Activated CD4-positive, alpha-beta memory T cell treated with anti-CD3 and anti-CD28 coated beads for 36 hours (primary cell): Measurements from ENCODE around the gene CHST8. TPM values are rescaled to one million over a fixed set of nuclear protein-coding genes. Genes with fewer than 3 reads are reported as not detected.

Source experiments
- CTCF ChIA-PET: fragments of 350-600 bp; sonication (Branson Sonifier 250); formaldehyde crosslinking; loops from one replicate; lab custom pipeline; 2021; ENCODE audit warnings: antibody characterized with exemption, inconsistent platforms; lab: Charles Lee
- POLR2A ChIA-PET: fragments of 350-600 bp; sonication (Branson Sonifier 250); formaldehyde crosslinking; loops from one replicate; lab custom pipeline; 2021; ENCODE audit warnings: antibody characterized with exemption; lab: Charles Lee
- DNase-seq: peaks from one replicate; pipeline ENCODE4 v3.0.0-alpha.2; 2020
- H3K27ac Mint-ChIP-seq: one replicate; pipeline ENCODE4 v1.8.0; 2021; ENCODE audit warnings: mixed read lengths
- H3K27me3 Mint-ChIP-seq: one replicate; pipeline ENCODE4 v1.8.0; 2021; ENCODE audit warnings: mixed read lengths
- H3K36me3 Mint-ChIP-seq: one replicate; pipeline ENCODE4 v1.8.0; 2021; ENCODE audit warnings: mixed read lengths
- H3K4me1 Mint-ChIP-seq: one replicate; pipeline ENCODE4 v1.8.0; 2021; ENCODE audit warnings: low read depth, mixed read lengths
- H3K4me3 Mint-ChIP-seq: one replicate; pipeline ENCODE4 v1.8.0; 2021; ENCODE audit warnings: mild to moderate bottlenecking, mixed read lengths
- H3K9me3 Mint-ChIP-seq: one replicate; pipeline ENCODE4 v1.8.0; 2021; ENCODE audit warnings: mixed read lengths
- intact Hi-C: fragments of 100-400 bp; cut with micrococcal nuclease; formaldehyde crosslinking; loops from one replicate; pipeline ENCODE4 v1.15.1; 2023
- total RNA-seq, 2 experiments: library from RNA; stranded (reverse); gene quantifications; one replicate each; pipeline ENCODE4 v1.2.3, GENCODE V29; 2021

CHST8 gene
- total RNA-seq, 2 experiments from 2014 or later: not detected

DNA sequence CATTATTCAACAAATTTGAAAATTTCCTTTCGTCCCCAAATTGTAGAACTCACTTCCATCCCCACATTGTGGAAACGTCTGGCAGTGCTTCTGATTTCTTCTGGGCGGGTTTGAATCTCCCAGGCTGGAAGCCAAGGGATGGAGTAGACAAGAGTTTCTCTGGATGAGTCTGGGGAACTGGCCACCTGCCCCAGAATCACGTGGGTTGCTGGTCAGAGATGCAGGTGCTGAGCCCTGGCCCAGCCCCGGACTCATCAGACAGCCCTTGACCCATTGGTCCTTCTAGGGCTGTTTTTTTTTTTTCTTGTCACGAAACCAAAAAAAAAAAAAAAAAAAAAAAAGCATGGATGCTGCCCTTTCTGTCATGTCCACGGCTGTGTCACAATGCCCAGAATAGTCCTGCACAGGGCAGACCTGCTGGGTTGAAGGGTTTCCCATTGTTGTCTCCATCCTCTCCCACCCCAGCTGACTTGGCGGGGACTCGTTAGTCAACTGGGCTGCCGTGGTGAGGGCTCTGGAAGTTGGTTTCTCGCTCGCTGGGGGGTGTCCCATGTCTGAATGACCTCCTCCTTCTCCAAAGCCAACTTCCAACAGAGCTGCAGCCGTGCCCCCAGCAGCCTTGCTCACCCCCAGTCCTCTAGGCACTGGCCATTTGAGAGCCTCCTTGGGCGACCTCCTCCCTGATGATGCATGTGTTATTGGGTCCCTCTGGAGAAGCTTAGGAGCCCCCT lies 12.8 kb downstream of the CHST8 start:
- H3K27ac Mint-ChIP-seq: no peak overlapping the region
- no peaks in the 10 kb centered on the region for H3K4me1 Mint-ChIP-seq
- POLR2A ChIA-PET: no interaction called here
- H3K4me3 Mint-ChIP-seq: no peak overlapping the region
- DNase-seq: no peak
- H3K27me3 Mint-ChIP-seq: peaks cover 17% of the 10 kb centered on the region
- no peaks in the 10 kb centered on the region for H3K36me3 Mint-ChIP-seq
- CTCF ChIA-PET: interaction anchor here (1.2 kb wide), 1 partner anchor 144 kb away, joined by 4 read pairs; no protein-coding TSS in a partner anchor
- intact Hi-C loops: no loop called here
- H3K9me3 Mint-ChIP-seq: peaks cover 2% of the 10 kb centered on the region

GRCh38 chr19:33638167-33639034 lies 16.6 kb downstream of the CHST8 start:
- no peaks in the 10 kb centered on the region for H3K4me1 Mint-ChIP-seq
- H3K4me3 Mint-ChIP-seq: no peak overlapping the region
- DNase-seq: no peak
- peaks cover 2% of the 10 kb centered on the region for H3K9me3 Mint-ChIP-seq
- ChIA-PET CTCF (no interaction called here), POLR2A (no interaction called here)
- intact Hi-C loops: no loop called here
- peaks cover 14% of the 10 kb centered on the region for H3K27me3 Mint-ChIP-seq
- H3K27ac Mint-ChIP-seq: no peak overlapping the region
- no peaks in the 10 kb centered on the region for H3K36me3 Mint-ChIP-seq

- H3K4me3 Mint-ChIP-seq: no peak overlapping the region
- peaks cover 14% of the 10 kb centered on the region for H3K27me3 Mint-ChIP-seq
- DNase-seq: no peak
- H3K27ac Mint-ChIP-seq: no peak overlapping the region
- intact Hi-C loops: no loop called here
- POLR2A ChIA-PET: no interaction called here
- CTCF ChIA-PET: no interaction called here
- no peaks in the 10 kb centered on the region for H3K36me3 Mint-ChIP-seq
- H3K9me3 Mint-ChIP-seq: peaks cover 2% of the 10 kb centered on the region
- H3K4me1 Mint-ChIP-seq: no peaks in the 10 kb centered on the region
Observed at GRCh38 chr19:33639035-33639681, 17.4 kb downstream of the CHST8 start.

- CTCF ChIA-PET: no interaction called here
Observed at GRCh38 chr19:33640773-33641172, 19.0 kb downstream of the CHST8 start.

GRCh38 chr19:33641261-33641660 lies 19.5 kb downstream of the CHST8 start:
- ChIA-PET CTCF (no interaction called here), POLR2A (no interaction called here)
- H3K27ac Mint-ChIP-seq: no peak overlapping the region
- no peak overlapping the region for H3K4me3 Mint-ChIP-seq
- H3K9me3 Mint-ChIP-seq: no peaks in the 10 kb centered on the region
- intact Hi-C loops: no loop called here
- H3K36me3 Mint-ChIP-seq: no peaks in the 10 kb centered on the region
- no peak for DNase-seq
- no peaks in the 10 kb centered on the region for H3K4me1 Mint-ChIP-seq
- H3K27me3 Mint-ChIP-seq: peaks cover 14% of the 10 kb centered on the region

More at GRCh38 chr19:33640773-33641172, 19.0 kb downstream of the CHST8 start:
- Mint-ChIP-seq H3K27ac (no peak overlapping the region), H3K36me3 (no peaks in the 10 kb centered on the region), H3K9me3 (peaks cover under 1% of the 10 kb centered on the region), H3K4me1 (no peaks in the 10 kb centered on the region), H3K27me3 (peaks cover 14% of the 10 kb centered on the region), H3K4me3 (no peak overlapping the region)
- POLR2A ChIA-PET: no interaction called here
- intact Hi-C loops: no loop called here
- DNase-seq: no peak

GRCh38 chr19:33641956-33642498 lies 20.3 kb downstream of the CHST8 start:
- Mint-ChIP-seq H3K9me3 (no peaks in the 10 kb centered on the region), H3K27me3 (peaks cover 14% of the 10 kb centered on the region), H3K4me1 (no peaks in the 10 kb centered on the region), H3K27ac (no peak overlapping the region), H3K36me3 (no peaks in the 10 kb centered on the region), H3K4me3 (no peak overlapping the region)
- intact Hi-C loops: no loop called here
- no peak for DNase-seq
- POLR2A ChIA-PET: no interaction called here
- CTCF ChIA-PET: no interaction called here

DNA sequence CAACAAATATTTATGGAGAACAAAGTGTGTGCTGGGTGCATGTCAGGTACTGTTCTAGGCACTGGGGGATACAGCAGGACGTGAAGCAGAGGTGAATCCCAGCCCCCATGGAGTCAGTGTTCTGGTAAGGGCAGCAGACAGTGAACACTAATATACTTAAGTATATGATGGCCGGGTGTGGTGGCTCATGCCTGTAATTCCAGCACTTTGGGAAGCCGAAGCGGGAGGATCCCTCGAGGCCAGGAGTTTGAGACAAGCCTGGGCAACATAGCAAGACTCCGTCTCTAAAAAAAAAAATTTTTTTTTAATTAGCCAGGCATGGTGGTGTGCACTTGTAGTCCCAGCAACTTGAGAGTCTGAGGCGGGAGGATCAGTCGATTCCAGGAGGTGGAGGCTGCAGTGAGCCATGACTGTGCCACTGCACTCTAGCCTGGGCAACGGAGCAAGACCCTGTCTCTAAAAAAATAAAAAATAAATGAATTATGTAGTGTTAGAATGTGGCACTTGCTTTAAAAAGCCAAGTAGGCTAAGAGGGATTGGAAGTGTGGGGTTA lies 22.6 kb downstream of the CHST8 start:
- intact Hi-C loops: no loop called here
- Mint-ChIP-seq H3K4me1 (no peaks in the 10 kb centered on the region), H3K4me3 (no peak overlapping the region), H3K9me3 (no peaks in the 10 kb centered on the region), H3K36me3 (no peaks in the 10 kb centered on the region), H3K27ac (no peak overlapping the region), H3K27me3 (peaks cover 7% of the 10 kb centered on the region)
- CTCF ChIA-PET: no interaction called here
- DNase-seq: no peak
- POLR2A ChIA-PET: no interaction called here

- no peak overlapping the region for H3K27ac Mint-ChIP-seq
- H3K4me3 Mint-ChIP-seq: no peak overlapping the region
- ChIA-PET CTCF (no interaction called here), POLR2A (no interaction called here)
- H3K9me3 Mint-ChIP-seq: no peaks in the 10 kb centered on the region
- intact Hi-C loops: no loop called here
- H3K4me1 Mint-ChIP-seq: peaks cover 2% of the 10 kb centered on the region
- DNase-seq: no peak
- peaks cover 2% of the 10 kb centered on the region for H3K27me3 Mint-ChIP-seq
- H3K36me3 Mint-ChIP-seq: no peaks in the 10 kb centered on the region
Observed at GRCh38 chr19:33646306-33646705, 24.6 kb downstream of the CHST8 start.

DNA sequence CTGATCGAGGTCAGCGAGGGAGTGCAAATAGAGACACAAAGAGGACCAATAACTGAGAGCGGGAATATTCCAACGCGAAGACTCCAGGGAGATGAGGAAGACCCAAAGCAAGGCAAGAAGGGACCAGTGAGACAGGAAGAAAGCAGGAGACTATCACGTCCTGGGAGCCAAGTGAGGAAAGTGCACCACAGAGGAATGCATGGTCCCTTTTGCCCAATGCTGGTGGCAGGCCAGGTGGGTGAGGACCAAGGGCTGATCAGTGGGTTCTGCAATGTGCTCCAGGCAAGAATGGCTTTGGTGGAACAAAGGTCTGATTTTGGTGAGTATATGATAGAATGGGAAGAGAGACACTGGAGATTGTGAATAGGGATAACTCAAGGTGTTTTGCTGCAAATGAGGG lies 25.4 kb downstream of the CHST8 start:
- H3K27ac Mint-ChIP-seq: no peak overlapping the region
- H3K4me1 Mint-ChIP-seq: peaks cover 2% of the 10 kb centered on the region
- ChIA-PET CTCF (no interaction called here), POLR2A (no interaction called here)
- H3K9me3 Mint-ChIP-seq: no peaks in the 10 kb centered on the region
- H3K36me3 Mint-ChIP-seq: no peaks in the 10 kb centered on the region
- intact Hi-C loops: no loop called here
- peaks cover 2% of the 10 kb centered on the region for H3K27me3 Mint-ChIP-seq
- no peak overlapping the region for H3K4me3 Mint-ChIP-seq
- no peak for DNase-seq

DNA sequence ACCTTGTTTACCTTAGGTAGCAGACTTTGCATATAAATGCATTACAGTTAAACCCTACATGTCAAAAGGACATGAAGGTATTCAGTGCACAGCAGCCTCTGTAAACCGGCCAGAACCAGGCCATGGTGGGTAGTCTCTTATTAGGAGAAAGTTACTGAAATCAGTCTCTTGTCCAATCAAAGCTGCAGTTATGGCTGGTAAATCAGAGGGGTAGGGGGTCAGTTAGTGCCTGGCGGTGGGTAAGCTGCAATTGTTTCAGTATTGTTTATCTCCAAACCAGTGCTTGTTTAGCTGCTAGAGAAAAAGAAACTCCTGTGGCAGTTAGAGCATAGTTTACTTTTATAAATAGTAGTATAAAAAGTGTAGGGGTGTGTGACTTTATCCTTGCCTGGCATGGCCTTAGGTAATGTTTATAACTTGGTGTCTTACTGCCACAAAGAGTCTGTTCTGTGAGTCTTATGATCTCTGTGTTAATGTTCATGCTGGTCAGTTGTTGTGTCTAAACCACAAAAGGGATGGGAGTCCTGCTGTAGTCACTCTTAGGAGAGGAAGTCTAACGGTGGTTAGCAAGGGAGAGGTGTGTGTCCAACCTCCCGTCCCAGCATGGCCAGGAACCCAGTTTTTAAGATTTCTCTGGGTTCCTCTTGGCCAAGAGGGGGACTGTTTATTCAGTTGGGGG lies 28.0 kb downstream of the CHST8 start:
- intact Hi-C loops: no loop called here

GRCh38 chr19:33653684-33654083 lies 31.9 kb downstream of the CHST8 start:
- intact Hi-C loops: no loop called here
- ChIA-PET POLR2A (no interaction called here), CTCF (interaction anchor here (0.6 to 0.9 kb wide), 2 partner anchors 68 to 223 kb away, joined by 3 read pairs; no protein-coding TSS in a partner anchor)
- no peak overlapping the region for H3K4me3 Mint-ChIP-seq
- peaks cover 2% of the 10 kb centered on the region for H3K4me1 Mint-ChIP-seq
- no peak for DNase-seq
- no peaks in the 10 kb centered on the region for H3K9me3 Mint-ChIP-seq
- H3K27ac Mint-ChIP-seq: no peak overlapping the region
- H3K36me3 Mint-ChIP-seq: no peaks in the 10 kb centered on the region
- H3K27me3 Mint-ChIP-seq: peaks cover 4% of the 10 kb centered on the region

More for the DNA sequence above, 28.0 kb downstream of the CHST8 start:
- ChIA-PET CTCF (no interaction called here), POLR2A (no interaction called here)
- Mint-ChIP-seq H3K4me1 (peaks cover 2% of the 10 kb centered on the region), H3K27me3 (peaks cover 3% of the 10 kb centered on the region), H3K4me3 (no peak overlapping the region), H3K27ac (no peak overlapping the region), H3K36me3 (no peaks in the 10 kb centered on the region), H3K9me3 (no peaks in the 10 kb centered on the region)
- DNase-seq: no peak
